Measurements from ENCODE around the gene COMT.

GRCh38 chr22:20009582-20010306 is 68.2 kb downstream of the COMT start:
- TF ChIP-seq, protein P1, sequence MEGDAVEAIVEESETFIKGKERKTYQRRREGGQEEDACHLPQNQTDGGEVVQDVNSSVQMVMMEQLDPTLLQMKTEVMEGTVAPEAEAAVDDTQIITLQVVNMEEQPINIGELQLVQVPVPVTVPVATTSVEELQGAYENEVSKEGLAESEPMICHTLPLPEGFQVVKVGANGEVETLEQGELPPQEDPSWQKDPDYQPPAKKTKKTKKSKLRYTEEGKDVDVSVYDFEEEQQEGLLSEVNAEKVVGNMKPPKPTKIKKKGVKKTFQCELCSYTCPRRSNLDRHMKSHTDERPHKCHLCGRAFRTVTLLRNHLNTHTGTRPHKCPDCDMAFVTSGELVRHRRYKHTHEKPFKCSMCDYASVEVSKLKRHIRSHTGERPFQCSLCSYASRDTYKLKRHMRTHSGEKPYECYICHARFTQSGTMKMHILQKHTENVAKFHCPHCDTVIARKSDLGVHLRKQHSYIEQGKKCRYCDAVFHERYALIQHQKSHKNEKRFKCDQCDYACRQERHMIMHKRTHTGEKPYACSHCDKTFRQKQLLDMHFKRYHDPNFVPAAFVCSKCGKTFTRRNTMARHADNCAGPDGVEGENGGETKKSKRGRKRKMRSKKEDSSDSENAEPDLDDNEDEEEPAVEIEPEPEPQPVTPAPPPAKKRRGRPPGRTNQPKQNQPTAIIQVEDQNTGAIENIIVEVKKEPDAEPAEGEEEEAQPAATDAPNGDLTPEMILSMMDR (IDR thresholded peaks at IDR 0.05) = no peak
- TF ChIP-seq EZH2 (IDR thresholded peaks at IDR 0.05) (no peak), EZH2phosphoT487 (IDR thresholded peaks at IDR 0.05) (no peak)
